Testis (tissue), 2 donors: ENCODE measurements around the gene PCDHB5.

ENCODE experiments used
- CTCF ChIP-seq, 3 experiments: fragments of 450-650 bp in 2 of 3; fragments of 200-600 bp in 1 of 3; sonication (generic) in 1 of 3; IDR thresholded peaks; one replicate each; pipeline ENCODE4 v1.5.1; 2016 to 2019; ENCODE audit warnings: antibody characterized with exemption in 3 of 3, mild to moderate bottlenecking in 2 of 3, moderate library complexity in 1 of 3
- POLR2A ChIP-seq: fragments of 450-650 bp; IDR thresholded peaks from one replicate; pipeline ENCODE4 v1.6.1; 2017; ENCODE audit warnings: antibody characterized with exemption, mild to moderate bottlenecking, moderate library complexity

- TF ChIP-seq CTCF (IDR thresholded peaks at IDR 0.05) (peak in 2 of 3 experiments; percentile 53 to 58), POLR2A (no peak)
Observed at GRCh38 chr5:141121563-141121962, 13.4 kb upstream of the PCDHB5 start, which contains the start of gene PCDHB4.
